Hepatocyte (in vitro differentiated cells): ENCODE results near the gene ZNF888.
"Not testable (repeated sequence)": the region's sequence is repeated elsewhere in the genome, so short reads cannot be mapped to it uniquely, and the experiment has no call there.

Experiments used
- EZH2 ChIP-seq: fragments of 200-600 bp; sonication (generic); IDR thresholded peaks from 2 replicates; pipeline ENCODE4 v1.6.1; 2016; ENCODE audit warnings: antibody characterized with exemption, mild to moderate bottlenecking, borderline replicate concordance
- TF ChIP-seq, protein P1 (sequence below): fragments of 200-600 bp; sonication (generic); IDR thresholded peaks from 2 replicates; pipeline ENCODE4 v1.5.1; 2016; ENCODE audit warnings: antibody characterized with exemption, mild to moderate bottlenecking; ENCODE audit not compliant: poor library complexity

DNA sequence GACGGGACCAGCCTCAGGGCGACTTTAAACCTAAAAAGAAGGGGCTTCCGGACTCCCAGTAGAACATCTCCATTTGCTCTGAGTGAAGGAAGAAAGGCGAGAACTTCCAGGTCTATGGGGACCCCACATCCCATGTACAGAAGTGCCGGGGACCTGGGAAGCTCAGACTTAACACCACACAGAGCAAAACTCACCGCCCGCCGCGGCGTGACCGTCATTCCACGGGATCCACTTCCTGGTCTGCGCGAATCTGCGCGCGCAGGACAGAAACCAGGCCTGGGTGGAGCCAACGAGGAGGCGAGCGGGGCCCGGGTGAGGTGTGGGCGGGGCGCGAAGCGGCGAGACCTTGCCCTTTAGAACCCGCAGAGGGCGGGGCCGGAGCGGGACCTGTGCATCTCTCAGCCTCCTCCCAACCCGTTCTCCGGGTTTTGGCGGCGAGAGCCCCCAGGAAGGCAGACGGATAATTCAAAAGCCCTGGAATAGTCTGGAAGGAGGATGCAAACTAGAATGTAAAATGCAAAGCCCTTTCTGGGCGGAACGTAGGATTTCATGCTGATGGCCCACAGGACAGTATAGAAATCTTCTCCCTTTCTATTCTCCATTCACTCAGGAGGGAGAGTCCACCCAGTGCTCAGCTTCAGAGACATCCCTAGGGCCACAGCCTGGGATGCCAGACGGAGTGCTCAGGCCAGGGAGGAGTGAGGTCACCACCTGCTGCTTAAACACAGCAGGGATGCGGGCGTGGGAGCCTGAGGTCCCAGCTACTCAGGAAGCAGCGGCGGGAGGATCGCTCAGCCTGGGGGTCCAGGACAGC lies 65.6 kb downstream of the ZNF888 start, which contains the start of gene ZNF468:
- TF ChIP-seq, protein P1, sequence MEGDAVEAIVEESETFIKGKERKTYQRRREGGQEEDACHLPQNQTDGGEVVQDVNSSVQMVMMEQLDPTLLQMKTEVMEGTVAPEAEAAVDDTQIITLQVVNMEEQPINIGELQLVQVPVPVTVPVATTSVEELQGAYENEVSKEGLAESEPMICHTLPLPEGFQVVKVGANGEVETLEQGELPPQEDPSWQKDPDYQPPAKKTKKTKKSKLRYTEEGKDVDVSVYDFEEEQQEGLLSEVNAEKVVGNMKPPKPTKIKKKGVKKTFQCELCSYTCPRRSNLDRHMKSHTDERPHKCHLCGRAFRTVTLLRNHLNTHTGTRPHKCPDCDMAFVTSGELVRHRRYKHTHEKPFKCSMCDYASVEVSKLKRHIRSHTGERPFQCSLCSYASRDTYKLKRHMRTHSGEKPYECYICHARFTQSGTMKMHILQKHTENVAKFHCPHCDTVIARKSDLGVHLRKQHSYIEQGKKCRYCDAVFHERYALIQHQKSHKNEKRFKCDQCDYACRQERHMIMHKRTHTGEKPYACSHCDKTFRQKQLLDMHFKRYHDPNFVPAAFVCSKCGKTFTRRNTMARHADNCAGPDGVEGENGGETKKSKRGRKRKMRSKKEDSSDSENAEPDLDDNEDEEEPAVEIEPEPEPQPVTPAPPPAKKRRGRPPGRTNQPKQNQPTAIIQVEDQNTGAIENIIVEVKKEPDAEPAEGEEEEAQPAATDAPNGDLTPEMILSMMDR: not testable (repeated sequence)
- not testable (repeated sequence) for TF ChIP-seq EZH2
